ENCODE data around the gene MAMLD1. TPM values are rescaled to one million over a fixed set of nuclear protein-coding genes. Genes with fewer than 3 reads are reported as not detected.

MAMLD1 gene
- total RNA-seq, 1 experiment from 2014 or later = 3.2 TPM

DNA sequence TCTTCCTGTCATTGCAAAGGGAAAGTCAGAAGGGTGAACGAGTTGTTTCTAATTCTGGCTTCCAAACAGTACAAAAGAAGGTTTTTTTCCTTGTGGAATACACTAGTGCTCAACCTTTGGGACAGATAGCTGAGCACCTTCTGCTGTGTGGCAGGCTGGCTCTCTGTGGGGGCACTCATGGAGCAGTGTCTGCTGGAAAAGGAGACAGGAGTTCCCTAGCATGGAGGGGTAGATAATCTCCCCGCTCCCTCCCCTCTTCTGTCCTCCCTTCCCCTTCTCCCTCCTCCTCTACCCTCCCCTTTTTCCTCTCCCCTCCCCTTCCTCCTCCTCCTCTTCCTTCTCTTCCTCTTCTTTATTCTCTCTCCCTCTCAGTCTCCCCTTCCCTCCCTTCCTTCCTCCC is 142.9 kb downstream of the MAMLD1 start:
- Histone ChIP-seq H3K4me1 (ENCODE audit: insufficient read depth, low read length, poor library complexity, severe bottlenecking) (no peaks in the 10 kb centered on the region), H3K4me3 (ENCODE audit: low read depth, low read length, poor library complexity, severe bottlenecking) (no peak overlapping the region), H3K36me3 (ENCODE audit: insufficient read depth, low read length, poor library complexity, severe bottlenecking) (no peaks in the 10 kb centered on the region), H3K27me3 (replicated peaks; ENCODE audit: insufficient read depth, low read depth, low read length, poor library complexity) (no peaks in the 10 kb centered on the region), H3K9me3 (ENCODE audit: low read depth, low read length, poor library complexity, severe bottlenecking) (no peaks in the 10 kb centered on the region), H3K27ac (ENCODE audit: low read depth, low read length, poor library complexity, severe bottlenecking) (no peak overlapping the region)
- no TSS peak for BruUV-seq (replicated peaks)
- POLR2A ChIA-PET (ENCODE audit: low non-redundant PET) = no interaction called here
- CTCF ChIA-PET = no interaction called here
- TF ChIP-seq EZH2 (IDR thresholded peaks at IDR 0.05; ENCODE audit: borderline replicate concordance, low read depth, low read length, poor library complexity, severe bottlenecking) = no peak
- TF ChIP-seq, protein P1, sequence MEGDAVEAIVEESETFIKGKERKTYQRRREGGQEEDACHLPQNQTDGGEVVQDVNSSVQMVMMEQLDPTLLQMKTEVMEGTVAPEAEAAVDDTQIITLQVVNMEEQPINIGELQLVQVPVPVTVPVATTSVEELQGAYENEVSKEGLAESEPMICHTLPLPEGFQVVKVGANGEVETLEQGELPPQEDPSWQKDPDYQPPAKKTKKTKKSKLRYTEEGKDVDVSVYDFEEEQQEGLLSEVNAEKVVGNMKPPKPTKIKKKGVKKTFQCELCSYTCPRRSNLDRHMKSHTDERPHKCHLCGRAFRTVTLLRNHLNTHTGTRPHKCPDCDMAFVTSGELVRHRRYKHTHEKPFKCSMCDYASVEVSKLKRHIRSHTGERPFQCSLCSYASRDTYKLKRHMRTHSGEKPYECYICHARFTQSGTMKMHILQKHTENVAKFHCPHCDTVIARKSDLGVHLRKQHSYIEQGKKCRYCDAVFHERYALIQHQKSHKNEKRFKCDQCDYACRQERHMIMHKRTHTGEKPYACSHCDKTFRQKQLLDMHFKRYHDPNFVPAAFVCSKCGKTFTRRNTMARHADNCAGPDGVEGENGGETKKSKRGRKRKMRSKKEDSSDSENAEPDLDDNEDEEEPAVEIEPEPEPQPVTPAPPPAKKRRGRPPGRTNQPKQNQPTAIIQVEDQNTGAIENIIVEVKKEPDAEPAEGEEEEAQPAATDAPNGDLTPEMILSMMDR (conservative IDR thresholded peaks at IDR 0.05; ENCODE audit: low read depth, low read length) = no peak
- intact Hi-C loops (cut with micrococcal nuclease; ENCODE audit: unreplicated experiment) = no loop called here
- DNase-seq (ENCODE audit: low spot score) = no peak

DNA sequence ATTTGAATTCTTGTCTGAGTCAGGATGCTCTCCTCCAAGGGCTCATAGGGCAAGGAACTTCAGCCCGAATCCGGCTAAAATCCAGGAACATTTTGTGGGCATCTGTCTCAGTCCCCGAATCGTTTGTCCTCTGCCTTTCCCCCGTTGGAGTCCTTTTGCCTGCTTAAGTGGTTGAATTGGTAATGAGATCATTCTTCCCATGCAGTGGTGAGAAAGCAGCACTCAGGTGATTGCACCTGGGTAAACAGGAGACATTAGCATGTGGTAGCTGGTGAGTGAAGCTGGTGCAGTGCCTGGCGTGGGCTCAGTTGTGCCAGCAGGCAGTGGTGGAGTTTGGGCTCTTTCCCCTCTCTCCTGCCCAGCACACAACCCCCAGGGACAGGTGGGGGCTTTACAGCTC is 143.4 kb downstream of the MAMLD1 start:
- Histone ChIP-seq H3K4me3 (ENCODE audit: low read depth, low read length, poor library complexity, severe bottlenecking) (no peak overlapping the region), H3K4me1 (ENCODE audit: insufficient read depth, low read length, poor library complexity, severe bottlenecking) (no peaks in the 10 kb centered on the region), H3K27me3 (replicated peaks; ENCODE audit: insufficient read depth, low read depth, low read length, poor library complexity) (no peaks in the 10 kb centered on the region), H3K9me3 (ENCODE audit: low read depth, low read length, poor library complexity, severe bottlenecking) (no peaks in the 10 kb centered on the region), H3K27ac (ENCODE audit: low read depth, low read length, poor library complexity, severe bottlenecking) (no peak overlapping the region), H3K36me3 (ENCODE audit: insufficient read depth, low read length, poor library complexity, severe bottlenecking) (no peaks in the 10 kb centered on the region)
- intact Hi-C loops (cut with micrococcal nuclease; ENCODE audit: unreplicated experiment) = no loop called here
- no peak for DNase-seq (ENCODE audit: low spot score)
- no peak for TF ChIP-seq EZH2 (IDR thresholded peaks at IDR 0.05; ENCODE audit: borderline replicate concordance, low read depth, low read length, poor library complexity, severe bottlenecking)
- TF ChIP-seq, protein P1 (conservative IDR thresholded peaks at IDR 0.05; ENCODE audit: low read depth, low read length) = no peak
- CTCF ChIA-PET = no interaction called here
- no TSS peak for BruUV-seq (replicated peaks)
- POLR2A ChIA-PET (ENCODE audit: low non-redundant PET) = no interaction called here

DNA sequence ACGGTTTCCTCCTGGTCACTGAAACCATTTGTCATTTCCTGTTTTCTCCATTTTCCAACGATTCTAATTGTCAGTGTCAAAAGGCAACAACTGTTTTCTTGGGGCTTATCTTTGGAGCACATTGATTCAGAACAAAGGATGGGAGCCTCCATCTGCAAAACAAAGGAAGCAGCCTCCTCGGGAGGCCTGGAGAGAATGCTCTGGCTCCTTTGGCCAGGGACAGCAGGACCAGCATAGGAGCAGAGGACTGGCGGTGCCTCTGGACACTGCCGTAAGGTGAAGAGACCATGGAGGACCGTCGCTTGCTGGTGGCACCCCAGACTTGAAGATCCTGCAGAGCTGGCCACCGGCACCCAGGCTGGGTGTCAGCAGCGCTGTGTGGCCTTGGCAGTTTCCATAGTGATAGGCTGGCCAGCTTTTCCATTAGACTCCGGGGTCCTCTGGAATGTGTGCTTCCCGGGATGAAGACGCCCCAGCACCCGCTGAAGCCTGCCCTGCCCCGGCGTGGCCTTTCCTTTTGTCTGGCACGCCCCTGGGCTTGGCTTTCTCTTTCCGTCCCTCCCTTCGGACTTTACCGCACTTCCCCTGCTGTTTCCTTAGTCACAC is 144.2 kb downstream of the MAMLD1 start:
- TF ChIP-seq, protein P1 (conservative IDR thresholded peaks at IDR 0.05; ENCODE audit: low read depth, low read length) = no peak
- no peak for TF ChIP-seq EZH2 (IDR thresholded peaks at IDR 0.05; ENCODE audit: borderline replicate concordance, low read depth, low read length, poor library complexity, severe bottlenecking)
- H3K9me3 ChIP-seq (ENCODE audit: low read depth, low read length, poor library complexity, severe bottlenecking) = no peaks in the 10 kb centered on the region
- CTCF ChIA-PET = no interaction called here
- intact Hi-C loops (cut with micrococcal nuclease; ENCODE audit: unreplicated experiment) = no loop called here
- POLR2A ChIA-PET (ENCODE audit: low non-redundant PET) = no interaction called here
- DNase-seq (ENCODE audit: low spot score) = no peak
- no TSS peak for BruUV-seq (replicated peaks)
- H3K27me3 ChIP-seq (replicated peaks; ENCODE audit: insufficient read depth, low read depth, low read length, poor library complexity) = no peaks in the 10 kb centered on the region
- no peak overlapping the region for H3K4me3 ChIP-seq (ENCODE audit: low read depth, low read length, poor library complexity, severe bottlenecking)
- H3K36me3 ChIP-seq (ENCODE audit: insufficient read depth, low read length, poor library complexity, severe bottlenecking) = no peaks in the 10 kb centered on the region
- no peaks in the 10 kb centered on the region for H3K4me1 ChIP-seq (ENCODE audit: insufficient read depth, low read length, poor library complexity, severe bottlenecking)
- H3K27ac ChIP-seq (ENCODE audit: low read depth, low read length, poor library complexity, severe bottlenecking) = no peak overlapping the region
